AG04449 (cell line): ENCODE data around the gene CIBAR2.

ENCODE experiments used
- CTCF ChIA-PET: fragments of 350-600 bp; formaldehyde crosslinking; extraction: SDS; loops from one replicate; lab custom pipeline; 2021; ENCODE audit warnings: antibody characterized with exemption; lab: Yijun Ruan, JAX
- POLR2A ChIA-PET: fragments of 400-600, 350-600 bp; formaldehyde crosslinking; extraction: SDS; loops from one replicate; lab custom pipeline; 2020; ENCODE audit warnings: antibody characterized with exemption, inconsistent platforms; lab: Yijun Ruan, JAX
- DNase-seq: peaks from one replicate; pipeline ENCODE4 v3.0.0-alpha.2; 2010; ENCODE audit warnings: low read depth, low spot score
- H3K4me3 ChIP-seq: 2 replicates; pipeline ENCODE4 v1.5.1; 2011; ENCODE audit warnings: low read depth, mild to moderate bottlenecking, control low read depth, low read length
- TF ChIP-seq, protein P1 (sequence below): IDR thresholded peaks from one replicate; pipeline ENCODE4 v1.5.1; 2011; ENCODE audit warnings: mild to moderate bottlenecking, moderate library complexity, low read length, control low read depth, inconsistent platforms; ENCODE audit not compliant: insufficient read depth; ENCODE audit errors: missing control alignments

CIBAR2 gene

GRCh38 chr16:85094812-85095211, 17.5 kb downstream of the CIBAR2 start:
- DNase-seq = no peak
- H3K4me3 ChIP-seq = no peak overlapping the region
- TF ChIP-seq, protein P1, sequence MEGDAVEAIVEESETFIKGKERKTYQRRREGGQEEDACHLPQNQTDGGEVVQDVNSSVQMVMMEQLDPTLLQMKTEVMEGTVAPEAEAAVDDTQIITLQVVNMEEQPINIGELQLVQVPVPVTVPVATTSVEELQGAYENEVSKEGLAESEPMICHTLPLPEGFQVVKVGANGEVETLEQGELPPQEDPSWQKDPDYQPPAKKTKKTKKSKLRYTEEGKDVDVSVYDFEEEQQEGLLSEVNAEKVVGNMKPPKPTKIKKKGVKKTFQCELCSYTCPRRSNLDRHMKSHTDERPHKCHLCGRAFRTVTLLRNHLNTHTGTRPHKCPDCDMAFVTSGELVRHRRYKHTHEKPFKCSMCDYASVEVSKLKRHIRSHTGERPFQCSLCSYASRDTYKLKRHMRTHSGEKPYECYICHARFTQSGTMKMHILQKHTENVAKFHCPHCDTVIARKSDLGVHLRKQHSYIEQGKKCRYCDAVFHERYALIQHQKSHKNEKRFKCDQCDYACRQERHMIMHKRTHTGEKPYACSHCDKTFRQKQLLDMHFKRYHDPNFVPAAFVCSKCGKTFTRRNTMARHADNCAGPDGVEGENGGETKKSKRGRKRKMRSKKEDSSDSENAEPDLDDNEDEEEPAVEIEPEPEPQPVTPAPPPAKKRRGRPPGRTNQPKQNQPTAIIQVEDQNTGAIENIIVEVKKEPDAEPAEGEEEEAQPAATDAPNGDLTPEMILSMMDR = no peak
- ChIA-PET CTCF (interaction anchor here (0.9 to 1.1 kb wide), 3 partner anchors 8 to 20 kb away, joined by 3 to 6 read pairs (median 4); no protein-coding TSS in a partner anchor), POLR2A (interaction anchor here (0.7 kb wide), 1 partner anchor 60 kb away, joined by 3 read pairs; no protein-coding TSS in a partner anchor)

DNA sequence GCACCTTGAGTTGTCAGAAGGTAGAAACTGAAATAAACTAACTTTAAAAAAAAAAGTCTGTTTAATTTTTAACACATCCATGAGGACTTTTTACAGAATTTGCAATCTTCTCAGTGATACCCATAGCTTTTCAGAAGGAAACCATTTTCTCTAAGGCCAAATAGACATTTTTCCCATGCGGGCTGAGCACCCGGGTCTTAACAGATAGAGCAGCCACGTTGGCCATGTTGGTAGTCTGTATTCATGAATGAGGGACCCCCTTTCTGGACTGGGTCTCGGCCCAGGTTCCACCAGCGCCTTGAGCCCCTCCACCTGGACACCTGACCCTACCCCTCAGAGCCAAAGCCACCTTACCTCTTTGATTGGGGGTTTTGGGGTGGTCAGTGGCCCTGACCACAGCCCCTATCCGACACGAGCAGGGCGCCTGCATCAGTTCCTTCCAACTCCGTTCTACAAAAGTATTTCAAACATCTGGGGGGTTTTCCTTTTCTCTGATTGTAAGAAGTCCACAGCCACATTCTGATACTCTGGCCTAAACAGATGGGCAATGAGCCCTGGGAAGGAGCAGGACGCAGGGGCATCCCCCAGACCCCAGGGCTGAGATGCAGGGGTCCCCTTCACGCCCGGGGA, 18.0 kb downstream of the CIBAR2 start:
- no peak overlapping the region for H3K4me3 ChIP-seq
- CTCF ChIA-PET = interaction anchor here (0.9 to 1.0 kb wide), 2 partner anchors 8 to 21 kb away, joined by 4 to 6 read pairs; no protein-coding TSS in a partner anchor
- POLR2A ChIA-PET = interaction anchor here (0.7 kb wide), 1 partner anchor 60 kb away, joined by 3 read pairs; no protein-coding TSS in a partner anchor
- no peak for DNase-seq
- TF ChIP-seq, protein P1 = no peak

DNA sequence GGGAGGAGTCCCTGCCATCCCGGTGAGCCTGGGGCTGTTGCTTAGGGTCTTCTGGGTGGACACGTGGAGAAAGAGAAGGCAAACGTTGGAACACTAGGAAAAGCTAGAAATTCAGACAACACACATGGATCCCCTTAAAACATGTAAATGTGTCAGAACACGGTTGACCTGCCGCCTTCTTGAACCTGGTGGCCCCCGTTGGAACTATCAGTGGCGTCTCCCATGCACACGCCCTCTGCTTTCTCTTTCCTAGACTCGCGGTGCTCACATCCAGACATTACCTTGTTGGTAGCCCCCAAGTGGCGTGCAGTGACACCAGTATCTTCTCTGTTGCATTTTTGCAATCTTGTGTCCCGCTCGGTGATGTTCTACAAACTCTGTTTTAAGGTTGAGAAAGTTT, 18.6 kb downstream of the CIBAR2 start:
- DNase-seq = no peak
- TF ChIP-seq, protein P1 = no peak
- H3K4me3 ChIP-seq = no peak overlapping the region
- POLR2A ChIA-PET = no interaction called here
- CTCF ChIA-PET = no interaction called here

- H3K4me3 ChIP-seq = no peak overlapping the region
- TF ChIP-seq, protein P1 = no peak
- DNase-seq = no peak
- CTCF ChIA-PET = no interaction called here
- POLR2A ChIA-PET = no interaction called here
These were observed 19.4 kb downstream of the CIBAR2 start for GRCh38 chr16:85092851-85093250.

GRCh38 chr16:85092309-85092708, 20.0 kb downstream of the CIBAR2 start:
- TF ChIP-seq, protein P1 = no peak
- CTCF ChIA-PET = no interaction called here
- POLR2A ChIA-PET = no interaction called here
- DNase-seq = no peak
- H3K4me3 ChIP-seq = no peak overlapping the region

- ChIA-PET CTCF (interaction anchor here (0.8 to 1.6 kb wide), 4 partner anchors 9 to 139 kb away, joined by 3 to 6 read pairs (median 6); no protein-coding TSS in a partner anchor), POLR2A (no interaction called here)
- H3K4me3 ChIP-seq = no peak overlapping the region
- DNase-seq = no peak
- TF ChIP-seq, protein P1 = no peak
These were observed 20.8 kb downstream of the CIBAR2 start for GRCh38 chr16:85091522-85091910.
